ENCODE results near the gene PRKAR2A. TPM values are rescaled to one million over a fixed set of nuclear protein-coding genes. Genes with fewer than 3 reads are reported as not detected.
"Not testable (repeated sequence)": the region's sequence is repeated elsewhere in the genome, so short reads cannot be mapped to it uniquely, and the experiment has no call there.

Gene PRKAR2A
- polyA plus RNA-seq, 3 donors: 43.9 to 53.6 (median 50.5) TPM

DNA sequence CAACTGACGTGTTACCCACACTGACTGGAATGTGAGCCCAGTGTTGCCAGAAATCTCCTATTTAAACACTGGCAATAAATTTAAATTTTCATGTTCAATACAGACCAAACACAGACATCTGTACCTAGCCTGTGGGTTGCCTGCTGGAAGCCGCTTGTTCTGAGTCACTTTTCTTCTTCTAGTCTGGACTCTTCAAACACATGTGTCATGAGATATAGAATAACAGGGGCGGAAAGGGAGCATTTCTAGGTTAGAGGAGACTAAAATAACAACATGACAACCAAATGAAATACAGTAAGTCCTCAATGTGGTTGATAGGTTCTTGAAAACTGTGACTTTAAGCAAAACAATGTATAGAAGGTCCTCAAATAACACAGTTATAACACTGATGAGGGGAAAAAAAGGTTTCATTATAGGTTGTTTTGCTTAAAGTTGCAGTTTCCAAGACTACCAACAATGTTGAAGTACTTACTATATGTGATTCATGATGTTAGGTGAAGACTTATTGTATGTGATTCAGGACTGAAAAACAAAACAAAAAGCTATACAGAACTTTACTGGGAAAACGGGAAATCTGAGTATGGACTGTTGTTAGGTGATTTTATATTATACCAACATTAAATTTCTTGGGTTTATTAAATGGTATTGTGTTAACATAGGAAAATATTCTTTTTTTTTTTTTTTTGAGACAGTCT is 63.1 kb downstream of the PRKAR2A start:
- peak in 1 of 3 donors; percentile 10 for DNase-seq (ENCODE audit: low read depth in 3 of 3, low spot score in 2 of 3)

DNA sequence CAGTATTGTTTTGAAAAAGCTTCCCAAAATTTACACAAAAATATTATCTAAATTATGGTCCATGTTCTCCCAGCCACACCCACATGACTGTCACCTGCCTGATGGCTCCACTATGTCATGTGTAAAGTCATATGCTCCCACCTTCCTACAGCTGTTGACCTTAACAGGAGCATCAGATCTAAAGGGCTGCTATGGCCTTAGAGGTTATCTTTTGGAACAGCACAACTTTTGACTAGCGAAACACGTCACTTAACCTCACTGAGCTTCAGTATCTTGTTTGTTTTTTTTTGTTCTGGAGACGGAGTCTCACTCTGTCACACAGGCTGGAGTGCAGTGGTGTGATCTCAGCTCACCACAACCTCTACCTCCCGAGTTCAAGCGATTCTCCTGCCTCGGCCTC is 64.4 kb downstream of the PRKAR2A start:
- no peak for DNase-seq (ENCODE audit: low read depth in 3 of 3, low spot score in 2 of 3)

DNA sequence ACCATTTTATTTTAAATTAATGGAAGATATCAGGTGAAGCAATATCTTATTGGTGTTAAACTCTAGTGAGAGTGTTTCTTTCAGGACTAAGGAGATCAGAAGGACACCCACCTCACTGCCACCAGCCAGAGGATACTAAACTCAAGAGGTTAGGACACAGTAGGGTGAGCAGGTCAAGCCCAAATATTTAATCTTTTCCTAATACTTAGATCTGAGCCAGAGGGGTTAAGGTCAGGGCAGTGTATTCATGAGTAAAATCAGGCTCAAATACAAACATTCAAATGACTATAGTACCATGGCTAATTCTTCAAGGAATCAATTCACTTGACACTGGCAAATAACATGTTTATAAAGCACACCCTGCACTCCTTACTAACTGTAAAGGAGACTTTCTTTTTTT is 65.6 kb downstream of the PRKAR2A start:
- DNase-seq (ENCODE audit: low read depth in 3 of 3, low spot score in 2 of 3): no peak

DNA sequence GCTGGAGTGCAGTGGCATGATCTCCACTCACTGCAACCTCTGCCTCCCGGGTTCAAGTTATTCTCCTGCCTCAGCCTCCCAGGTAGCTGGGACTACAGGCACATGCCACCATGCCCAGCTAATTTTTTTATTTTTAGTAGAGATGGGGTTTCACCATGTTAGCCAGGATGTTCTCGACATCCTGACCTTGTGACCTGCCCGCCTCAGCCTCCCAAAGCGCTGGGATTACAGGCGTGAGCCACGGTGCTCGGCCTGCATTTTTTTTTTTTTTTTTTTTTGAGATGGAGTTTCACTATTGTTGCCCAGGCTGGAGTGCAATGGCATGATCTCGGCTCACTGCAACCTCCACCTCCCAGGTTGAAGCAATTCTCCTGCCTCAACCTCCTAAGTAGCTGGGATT is 69.1 kb downstream of the PRKAR2A start:
- DNase-seq (ENCODE audit: low read depth in 3 of 3, low spot score in 2 of 3): not testable (repeated sequence)

DNA sequence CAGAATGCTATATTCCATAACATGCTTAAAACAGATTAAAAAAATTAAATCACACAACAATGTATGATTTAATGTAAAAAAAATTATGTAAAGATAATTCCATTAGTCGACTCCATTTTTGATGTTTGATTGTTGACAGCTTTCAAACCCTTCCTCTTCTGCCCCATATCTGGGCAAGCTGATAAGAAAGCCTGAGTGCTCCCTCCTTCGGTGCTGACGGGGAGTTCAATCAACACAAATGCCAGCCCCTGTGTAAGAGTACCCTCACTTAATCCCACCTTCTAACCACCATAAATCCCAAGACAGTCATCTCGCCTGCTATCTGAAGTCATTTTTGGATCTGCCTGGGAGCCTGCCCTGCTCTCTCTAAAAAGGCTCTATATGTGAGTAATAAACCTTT is 70.8 kb downstream of the PRKAR2A start:
- no peak for DNase-seq (ENCODE audit: low read depth in 3 of 3, low spot score in 2 of 3)

DNA sequence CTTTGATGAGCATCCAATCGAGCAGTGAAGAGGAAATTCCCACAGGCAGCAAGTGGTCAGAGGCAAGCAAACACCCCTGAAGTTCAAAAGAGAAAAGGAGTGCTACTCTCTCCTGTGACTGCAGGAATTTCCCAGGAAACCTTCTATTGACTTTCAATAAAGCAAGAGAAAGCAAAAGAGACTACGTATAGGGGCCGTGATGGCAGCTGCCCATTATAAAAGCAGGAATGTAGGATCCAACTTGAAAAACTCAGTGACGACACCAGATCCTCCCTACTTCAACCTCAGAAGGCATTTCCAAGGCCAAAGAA is 77.5 kb downstream of the PRKAR2A start:
- no peak for DNase-seq (ENCODE audit: low read depth in 3 of 3, low spot score in 2 of 3)

DNA sequence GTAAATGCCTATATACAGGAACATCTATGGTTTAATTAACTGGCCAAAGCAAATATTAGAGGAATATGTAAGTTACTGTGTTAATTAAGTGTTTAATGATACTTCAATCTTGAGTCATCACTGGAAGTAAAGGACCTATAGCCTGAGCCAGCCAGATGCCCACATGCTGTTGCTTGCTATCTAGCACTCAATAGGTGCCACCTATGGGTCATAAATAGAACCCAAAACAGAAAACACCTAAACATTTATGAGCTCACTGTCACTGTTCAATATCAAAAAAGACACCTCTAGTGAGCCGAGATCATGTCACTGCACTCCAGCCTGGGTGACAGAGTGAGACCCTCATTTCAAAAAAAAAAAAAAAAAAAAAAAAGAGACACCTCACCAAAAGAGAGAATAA is 82.3 kb downstream of the PRKAR2A start:
- no peak for DNase-seq (ENCODE audit: low read depth in 3 of 3, low spot score in 2 of 3)

DNA sequence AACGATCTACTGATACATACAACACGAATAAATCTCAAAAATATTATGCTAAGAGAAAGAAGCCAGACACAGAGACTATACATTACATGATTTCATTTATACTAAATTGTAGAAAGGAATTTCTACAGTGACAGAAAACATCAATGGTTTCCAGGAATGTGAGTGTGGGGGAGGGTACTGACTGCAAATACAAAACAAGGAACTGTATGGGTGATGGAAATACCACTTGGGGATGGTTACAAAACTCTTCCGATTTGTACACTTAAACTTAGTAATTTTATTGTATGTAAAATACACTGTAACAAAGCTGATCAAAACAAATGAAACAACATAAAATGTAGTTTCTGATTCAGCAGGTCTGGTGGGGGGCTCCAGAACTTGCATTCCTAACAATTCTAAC is 84.9 kb downstream of the PRKAR2A start:
- DNase-seq (ENCODE audit: low read depth in 3 of 3, low spot score in 2 of 3): no peak

DNA sequence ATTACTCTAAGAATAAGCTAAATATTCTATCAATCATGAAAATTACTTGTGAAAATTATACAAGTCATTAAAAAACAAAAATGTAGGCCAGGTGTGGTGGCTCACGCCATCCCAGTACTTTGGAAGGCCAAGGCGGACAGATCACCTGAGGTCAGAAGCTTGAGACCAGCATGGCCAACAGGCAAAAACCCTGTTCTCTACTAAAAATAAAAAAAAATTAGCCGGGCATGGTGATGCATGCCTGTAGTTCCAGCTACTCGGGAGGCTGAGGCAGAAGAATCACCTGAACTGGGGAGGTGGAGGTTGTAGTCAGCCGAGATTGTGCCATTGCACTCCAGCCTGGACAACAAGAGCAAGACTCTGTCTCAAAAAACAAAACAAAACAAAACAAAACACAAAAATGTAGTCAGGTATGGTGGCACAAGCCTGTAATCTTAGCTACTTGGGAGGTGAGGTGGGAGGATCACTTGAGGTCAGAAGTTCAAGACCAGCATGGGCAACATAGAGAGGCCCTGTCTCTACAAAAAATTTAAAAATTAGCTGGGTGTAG is 87.6 kb downstream of the PRKAR2A start:
- not testable (repeated sequence) for DNase-seq (ENCODE audit: low read depth in 3 of 3, low spot score in 2 of 3)

DNA sequence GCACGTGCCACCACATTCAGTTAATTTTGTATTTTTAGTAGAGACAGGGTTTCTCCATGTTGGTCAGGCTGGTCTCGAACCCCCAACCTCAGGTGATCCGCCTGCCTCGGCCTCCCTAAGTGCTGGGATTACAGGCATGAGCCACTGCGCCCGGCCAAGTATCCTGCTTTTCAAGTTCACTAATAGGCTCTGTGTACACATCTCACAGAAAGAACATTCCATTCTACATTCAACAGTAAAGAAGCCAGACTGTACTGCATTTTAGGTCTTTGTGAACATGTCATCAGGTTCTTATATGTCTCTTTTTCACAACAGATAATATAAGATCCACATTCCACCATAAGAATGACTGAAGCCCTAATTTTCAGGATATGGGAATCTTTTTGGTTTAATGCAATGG is 88.1 kb downstream of the PRKAR2A start:
- DNase-seq (ENCODE audit: low read depth in 3 of 3, low spot score in 2 of 3): not testable (repeated sequence)

DNA sequence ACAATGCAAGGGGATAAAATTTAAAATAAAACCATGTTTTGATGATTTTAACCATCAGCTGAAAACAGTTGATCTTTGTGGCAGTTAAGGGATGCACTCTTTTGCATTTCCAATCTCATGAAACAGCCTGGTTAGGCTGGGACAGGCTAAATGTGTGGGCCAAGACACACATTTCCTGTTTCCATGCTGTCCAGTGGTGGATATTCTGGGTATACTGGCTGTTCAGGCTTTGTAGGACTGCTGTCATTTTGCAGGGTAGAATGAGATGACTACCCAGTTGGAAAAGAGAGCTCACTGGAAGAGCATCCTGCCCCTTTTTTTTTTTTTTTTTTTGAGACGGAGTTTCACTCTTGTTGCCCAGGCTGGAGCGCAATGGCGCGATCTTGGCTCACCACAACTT is 88.6 kb downstream of the PRKAR2A start:
- no peak for DNase-seq (ENCODE audit: low read depth in 3 of 3, low spot score in 2 of 3)

DNA sequence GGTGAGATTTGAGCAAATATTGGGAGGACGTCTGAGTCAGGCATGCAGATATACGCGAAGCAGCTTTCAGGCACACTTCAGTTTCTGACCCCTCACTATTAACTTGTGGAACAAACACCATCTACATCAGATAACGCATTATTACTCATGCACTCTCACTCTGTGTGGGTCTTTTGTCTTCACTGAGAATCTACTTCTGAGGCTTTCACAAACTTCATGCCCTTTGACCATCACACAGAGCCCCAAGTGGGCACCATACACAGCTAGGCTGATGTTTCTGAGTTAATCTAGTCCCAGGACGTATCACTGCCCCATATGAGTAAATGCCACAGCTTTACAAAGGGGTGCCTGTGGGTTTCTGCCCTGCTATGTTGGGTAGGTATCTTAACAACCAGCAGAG is 91.0 kb downstream of the PRKAR2A start:
- no peak for DNase-seq (ENCODE audit: low read depth in 3 of 3, low spot score in 2 of 3)

DNA sequence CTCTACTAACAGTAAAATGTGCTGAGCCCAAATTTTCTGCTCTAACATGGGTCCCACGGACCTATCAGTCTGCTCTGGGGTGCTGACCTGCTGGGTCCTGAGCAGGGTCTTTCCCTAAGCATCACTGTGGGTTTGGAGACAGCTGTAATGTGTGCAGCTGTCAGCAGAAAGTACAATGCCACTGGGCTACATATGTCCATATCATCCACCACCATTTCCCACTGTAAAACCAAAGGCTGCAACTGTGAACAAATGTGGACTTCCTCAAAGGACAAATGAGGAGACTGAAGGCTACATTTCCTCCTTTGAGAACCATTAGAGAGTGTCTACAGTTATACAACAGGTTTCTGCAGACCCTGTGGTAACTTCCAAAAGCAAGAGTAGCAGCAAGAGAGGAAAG is 96.8 kb downstream of the PRKAR2A start:
- no peak for DNase-seq (ENCODE audit: low read depth in 3 of 3, low spot score in 2 of 3)

DNA sequence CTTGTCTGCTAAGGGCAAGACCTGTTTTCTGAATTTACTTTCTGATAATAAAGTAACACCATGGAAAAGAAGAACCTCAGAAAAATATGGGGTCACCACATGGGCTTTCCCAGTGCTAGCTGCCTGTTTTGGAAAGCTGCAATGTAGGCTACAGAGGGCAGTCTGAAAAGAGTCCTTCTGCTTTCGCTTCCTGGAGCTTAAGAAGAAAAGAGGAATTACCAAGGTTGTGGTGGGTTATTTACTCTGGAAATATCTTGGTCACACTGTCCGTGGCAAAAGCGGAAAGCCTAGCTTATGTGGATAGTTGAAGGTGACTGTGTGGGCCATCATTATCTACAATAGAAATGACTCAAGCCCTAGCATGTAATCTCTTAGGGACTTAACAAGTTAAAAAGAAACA is 98.9 kb downstream of the PRKAR2A start:
- no peak for DNase-seq (ENCODE audit: low read depth in 3 of 3, low spot score in 2 of 3)

DNA sequence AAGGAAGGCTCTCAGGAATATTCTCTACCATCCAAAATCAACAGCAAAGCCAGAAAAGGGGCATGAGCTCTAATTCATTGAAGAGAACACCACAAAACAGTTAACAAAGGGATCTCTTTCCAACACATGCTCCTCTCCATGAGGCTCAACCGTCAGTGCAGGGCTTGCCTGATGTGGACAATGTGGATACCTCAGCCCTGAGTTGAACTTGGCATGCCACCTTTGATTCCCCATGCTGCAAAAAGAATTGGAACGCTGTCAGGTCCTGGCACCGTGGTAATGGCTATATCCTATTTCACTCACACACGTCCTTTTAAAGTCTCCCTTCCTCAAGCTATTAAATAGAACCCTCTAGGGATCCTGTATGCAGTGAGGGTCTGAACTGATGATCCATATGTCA is 100.0 kb downstream of the PRKAR2A start:
- no peak for DNase-seq (ENCODE audit: low read depth in 3 of 3, low spot score in 2 of 3)

DNA sequence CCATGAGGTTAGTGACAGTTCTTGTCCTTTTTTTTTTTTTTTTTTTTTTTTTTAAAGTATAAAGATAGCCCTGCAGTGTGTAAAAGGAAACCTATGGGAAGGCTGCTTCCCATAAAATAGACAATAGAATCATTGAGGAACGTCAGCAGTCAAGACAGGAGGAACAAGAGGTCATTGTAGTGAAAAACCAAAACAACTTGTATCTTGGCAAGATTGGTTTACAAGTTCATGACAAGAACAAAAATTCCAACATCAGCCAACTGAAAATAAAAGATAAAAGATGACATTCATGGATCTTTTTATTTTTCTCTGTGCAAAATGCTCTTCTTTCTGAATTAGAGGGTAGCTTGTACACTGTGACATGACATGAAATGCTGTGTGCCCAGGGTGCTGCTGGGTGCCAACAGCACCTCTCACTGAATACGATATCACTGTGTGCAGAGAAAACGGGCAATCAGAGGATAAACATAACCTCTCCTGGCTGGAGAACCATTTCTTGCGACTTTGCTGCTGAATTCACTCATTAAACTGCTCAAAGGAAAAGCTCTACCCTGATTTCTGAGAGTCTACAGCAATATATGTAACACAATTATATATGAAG is 100.6 kb downstream of the PRKAR2A start:
- no peak for DNase-seq (ENCODE audit: low read depth in 3 of 3, low spot score in 2 of 3)

DNA sequence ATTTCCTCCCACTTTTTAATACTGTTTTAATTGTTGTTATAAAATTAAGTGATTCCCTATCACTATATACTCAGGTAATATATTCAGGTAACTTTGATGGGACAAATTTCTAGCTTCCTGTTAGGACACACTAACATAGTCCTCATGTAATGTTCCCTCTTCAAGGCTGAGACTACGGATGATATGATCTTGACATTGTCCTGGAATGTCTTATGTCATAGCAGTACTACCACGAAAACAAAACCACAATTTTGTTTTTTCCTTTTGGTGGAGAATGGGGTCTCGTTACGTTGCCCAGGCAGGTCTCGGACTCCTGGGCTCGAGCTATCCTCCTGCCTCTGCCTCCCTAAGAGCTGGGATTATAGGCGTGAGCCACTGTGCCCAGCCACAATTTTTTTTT is 103.9 kb downstream of the PRKAR2A start:
- no peak for DNase-seq (ENCODE audit: low read depth in 3 of 3, low spot score in 2 of 3)

DNA sequence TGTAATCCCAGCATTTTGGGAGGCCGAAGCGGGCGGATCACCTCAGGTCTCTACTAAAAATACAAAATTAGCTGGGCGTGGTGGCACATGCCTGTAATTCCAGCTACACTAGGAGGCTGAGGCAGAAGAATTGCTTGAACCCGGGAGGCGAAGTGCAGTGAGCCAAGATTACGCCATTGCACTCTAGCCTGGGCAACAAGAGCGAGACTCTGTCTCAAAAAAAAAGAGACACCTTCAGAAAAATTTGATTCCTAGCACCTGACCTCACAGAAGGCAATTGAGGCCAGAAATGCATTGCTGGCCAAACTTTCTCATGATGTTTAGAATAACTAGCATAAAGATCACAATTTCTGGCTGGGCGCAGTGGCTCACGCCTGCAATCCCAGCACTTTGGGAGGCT is 106.4 kb downstream of the PRKAR2A start:
- not testable (repeated sequence) for DNase-seq (ENCODE audit: low read depth in 3 of 3, low spot score in 2 of 3)

DNA sequence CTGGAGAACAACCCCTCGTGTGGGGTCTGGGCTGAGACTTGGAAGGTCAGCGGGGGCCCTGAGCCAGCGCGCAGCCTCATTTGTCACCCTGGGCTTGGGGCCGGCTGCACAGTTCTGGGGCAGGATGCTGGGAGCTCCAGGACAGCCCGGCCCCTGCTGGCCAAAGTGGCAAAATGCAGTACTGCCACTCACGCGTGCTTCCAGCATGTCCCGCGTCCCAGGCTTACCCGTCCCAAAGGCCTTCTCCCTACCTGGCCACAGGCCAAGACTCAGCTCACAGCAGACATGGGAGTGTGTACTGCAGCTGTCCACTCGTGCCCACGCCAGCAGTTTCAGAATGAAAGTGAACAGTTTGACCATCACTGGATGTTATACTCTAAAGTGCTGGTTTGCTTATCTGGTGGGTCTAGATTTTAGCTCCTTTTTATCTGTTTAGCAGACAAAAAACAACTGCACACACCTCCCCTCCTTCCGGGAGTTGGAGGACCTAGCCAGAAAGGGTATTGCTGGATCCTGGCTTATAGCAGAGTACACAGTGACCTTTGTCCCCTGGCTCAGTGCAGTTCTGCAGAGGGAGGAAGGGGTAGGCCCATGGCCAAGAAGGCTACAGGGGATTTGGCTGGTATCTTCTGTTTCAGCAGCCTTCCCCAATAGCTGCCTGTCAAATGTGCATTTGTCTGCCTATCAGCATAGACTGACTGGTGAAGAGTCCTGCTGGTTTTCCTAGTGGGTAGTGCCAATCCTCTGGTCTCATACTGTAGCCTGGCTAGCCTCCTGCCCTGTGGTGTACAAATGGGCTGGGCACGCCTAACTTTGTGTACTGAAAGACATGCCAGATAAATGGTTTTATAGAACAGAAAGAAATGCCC is 107.5 kb downstream of the PRKAR2A start:
- DNase-seq (ENCODE audit: low read depth in 3 of 3, low spot score in 2 of 3): no peak

DNA sequence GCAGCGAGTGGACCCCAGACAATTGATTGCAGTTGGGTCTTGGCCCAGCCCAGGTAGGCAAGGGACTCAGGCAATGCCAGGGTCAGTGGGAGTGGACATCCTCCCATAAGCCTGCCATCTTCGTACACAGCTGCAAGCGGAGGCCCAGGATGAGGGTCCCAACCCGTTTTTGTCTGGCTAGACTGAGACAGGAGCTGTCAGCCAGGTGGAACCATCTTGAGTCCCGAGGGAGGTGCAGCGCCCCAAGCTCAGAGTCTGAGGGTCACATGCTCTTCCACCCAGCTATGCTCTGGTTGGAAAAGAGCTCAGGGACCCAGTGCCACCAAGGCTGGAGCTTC is 108.1 kb downstream of the PRKAR2A start:
- no peak for DNase-seq (ENCODE audit: low read depth in 3 of 3, low spot score in 2 of 3)

DNA sequence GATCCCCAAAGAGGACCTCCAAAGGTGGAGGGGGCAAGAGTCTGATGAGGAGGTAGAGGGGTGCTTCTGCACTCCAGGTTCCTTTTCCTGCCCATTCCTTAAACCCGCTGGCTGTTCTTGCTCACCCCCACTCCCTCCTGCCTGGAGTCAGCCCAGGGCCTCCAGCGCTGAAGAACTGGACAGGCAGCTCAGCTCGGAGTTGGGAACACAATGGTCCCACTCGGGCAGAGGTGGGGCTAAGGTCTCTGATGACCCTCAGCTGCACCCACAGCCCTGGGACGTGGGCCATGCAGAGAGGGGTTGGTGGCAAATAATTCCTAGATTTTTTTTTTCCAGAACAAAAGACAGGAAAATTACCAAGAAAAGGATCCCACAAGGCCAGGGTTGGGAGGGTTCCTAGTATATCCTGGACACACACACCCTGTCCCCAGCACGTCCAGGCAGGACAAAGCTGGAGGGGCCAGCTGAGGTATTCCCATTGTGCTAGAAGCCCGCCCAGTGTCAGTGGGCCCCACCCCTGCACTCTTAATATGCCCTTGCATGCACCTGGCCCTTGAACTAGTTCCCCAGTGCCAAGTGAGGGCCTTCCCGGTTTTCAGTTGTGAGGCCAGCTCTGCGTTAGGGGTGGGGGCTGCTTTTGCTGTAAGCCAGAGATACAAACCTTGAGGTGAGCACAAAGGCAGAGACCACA is 108.6 kb downstream of the PRKAR2A start:
- DNase-seq (ENCODE audit: low read depth in 3 of 3, low spot score in 2 of 3): no peak
